Measurements from ENCODE around the gene CTXN2. TPM values are rescaled to one million over a fixed set of nuclear protein-coding genes. Genes with fewer than 3 reads are reported as not detected.

Gene CTXN2
- total RNA-seq, 1 experiment from 2014 or later, result 0.07 TPM

- ATAC-seq, result no peak
- no peak for DNase-seq (ENCODE audit: low spot score)
- Mint-ChIP-seq H3K36me3 (no peaks in the 10 kb centered on the region), H3K27me3 (ENCODE audit: low read depth) (no peaks in the 10 kb centered on the region), H3K4me1 (peaks cover 79% of the 10 kb centered on the region), H3K27ac (no peak overlapping the region), H3K9me3 (no peaks in the 10 kb centered on the region), H3K4me3 (peak overlapping the region; percentile 92)
- CTCF ChIA-PET, result no interaction called here
- TF ChIP-seq ZNF317 (CRISPR knock-in tag; IDR thresholded peaks at IDR 0.05; ENCODE audit: borderline replicate concordance, low read depth) (no peak), MXD4 (CRISPR knock-in tag; IDR thresholded peaks at IDR 0.05; ENCODE audit: borderline replicate concordance) (no peak), EMX1 (CRISPR knock-in tag; IDR thresholded peaks at IDR 0.05) (no peak), JAZF1 (CRISPR knock-in tag; IDR thresholded peaks at IDR 0.05) (no peak), TP53 (CRISPR knock-in tag; IDR thresholded peaks at IDR 0.05) (no peak), RORB (CRISPR knock-in tag; IDR thresholded peaks at IDR 0.05) (no peak), ZNF425 (CRISPR knock-in tag; conservative IDR thresholded peaks at IDR 0.05) (no peak), MYBL2 (CRISPR knock-in tag; IDR thresholded peaks at IDR 0.05) (no peak), SP1 (CRISPR knock-in tag; conservative IDR thresholded peaks at IDR 0.05) (no peak), ZSCAN18 (CRISPR knock-in tag; IDR thresholded peaks at IDR 0.05) (no peak), CREM (CRISPR knock-in tag; IDR thresholded peaks at IDR 0.05) (no peak)
- TF ChIP-seq, protein P1, sequence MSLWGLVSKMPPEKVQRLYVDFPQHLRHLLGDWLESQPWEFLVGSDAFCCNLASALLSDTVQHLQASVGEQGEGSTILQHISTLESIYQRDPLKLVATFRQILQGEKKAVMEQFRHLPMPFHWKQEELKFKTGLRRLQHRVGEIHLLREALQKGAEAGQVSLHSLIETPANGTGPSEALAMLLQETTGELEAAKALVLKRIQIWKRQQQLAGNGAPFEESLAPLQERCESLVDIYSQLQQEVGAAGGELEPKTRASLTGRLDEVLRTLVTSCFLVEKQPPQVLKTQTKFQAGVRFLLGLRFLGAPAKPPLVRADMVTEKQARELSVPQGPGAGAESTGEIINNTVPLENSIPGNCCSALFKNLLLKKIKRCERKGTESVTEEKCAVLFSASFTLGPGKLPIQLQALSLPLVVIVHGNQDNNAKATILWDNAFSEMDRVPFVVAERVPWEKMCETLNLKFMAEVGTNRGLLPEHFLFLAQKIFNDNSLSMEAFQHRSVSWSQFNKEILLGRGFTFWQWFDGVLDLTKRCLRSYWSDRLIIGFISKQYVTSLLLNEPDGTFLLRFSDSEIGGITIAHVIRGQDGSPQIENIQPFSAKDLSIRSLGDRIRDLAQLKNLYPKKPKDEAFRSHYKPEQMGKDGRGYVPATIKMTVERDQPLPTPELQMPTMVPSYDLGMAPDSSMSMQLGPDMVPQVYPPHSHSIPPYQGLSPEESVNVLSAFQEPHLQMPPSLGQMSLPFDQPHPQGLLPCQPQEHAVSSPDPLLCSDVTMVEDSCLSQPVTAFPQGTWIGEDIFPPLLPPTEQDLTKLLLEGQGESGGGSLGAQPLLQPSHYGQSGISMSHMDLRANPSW (CRISPR knock-in tag; conservative IDR thresholded peaks at IDR 0.05; ENCODE audit: low read depth), result no peak
- TF ChIP-seq, protein P2, sequence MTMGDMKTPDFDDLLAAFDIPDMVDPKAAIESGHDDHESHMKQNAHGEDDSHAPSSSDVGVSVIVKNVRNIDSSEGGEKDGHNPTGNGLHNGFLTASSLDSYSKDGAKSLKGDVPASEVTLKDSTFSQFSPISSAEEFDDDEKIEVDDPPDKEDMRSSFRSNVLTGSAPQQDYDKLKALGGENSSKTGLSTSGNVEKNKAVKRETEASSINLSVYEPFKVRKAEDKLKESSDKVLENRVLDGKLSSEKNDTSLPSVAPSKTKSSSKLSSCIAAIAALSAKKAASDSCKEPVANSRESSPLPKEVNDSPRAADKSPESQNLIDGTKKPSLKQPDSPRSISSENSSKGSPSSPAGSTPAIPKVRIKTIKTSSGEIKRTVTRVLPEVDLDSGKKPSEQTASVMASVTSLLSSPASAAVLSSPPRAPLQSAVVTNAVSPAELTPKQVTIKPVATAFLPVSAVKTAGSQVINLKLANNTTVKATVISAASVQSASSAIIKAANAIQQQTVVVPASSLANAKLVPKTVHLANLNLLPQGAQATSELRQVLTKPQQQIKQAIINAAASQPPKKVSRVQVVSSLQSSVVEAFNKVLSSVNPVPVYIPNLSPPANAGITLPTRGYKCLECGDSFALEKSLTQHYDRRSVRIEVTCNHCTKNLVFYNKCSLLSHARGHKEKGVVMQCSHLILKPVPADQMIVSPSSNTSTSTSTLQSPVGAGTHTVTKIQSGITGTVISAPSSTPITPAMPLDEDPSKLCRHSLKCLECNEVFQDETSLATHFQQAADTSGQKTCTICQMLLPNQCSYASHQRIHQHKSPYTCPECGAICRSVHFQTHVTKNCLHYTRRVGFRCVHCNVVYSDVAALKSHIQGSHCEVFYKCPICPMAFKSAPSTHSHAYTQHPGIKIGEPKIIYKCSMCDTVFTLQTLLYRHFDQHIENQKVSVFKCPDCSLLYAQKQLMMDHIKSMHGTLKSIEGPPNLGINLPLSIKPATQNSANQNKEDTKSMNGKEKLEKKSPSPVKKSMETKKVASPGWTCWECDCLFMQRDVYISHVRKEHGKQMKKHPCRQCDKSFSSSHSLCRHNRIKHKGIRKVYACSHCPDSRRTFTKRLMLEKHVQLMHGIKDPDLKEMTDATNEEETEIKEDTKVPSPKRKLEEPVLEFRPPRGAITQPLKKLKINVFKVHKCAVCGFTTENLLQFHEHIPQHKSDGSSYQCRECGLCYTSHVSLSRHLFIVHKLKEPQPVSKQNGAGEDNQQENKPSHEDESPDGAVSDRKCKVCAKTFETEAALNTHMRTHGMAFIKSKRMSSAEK (CRISPR knock-in tag; IDR thresholded peaks at IDR 0.05; ENCODE audit: borderline replicate concordance), result no peak
- TF ChIP-seq, protein P3, sequence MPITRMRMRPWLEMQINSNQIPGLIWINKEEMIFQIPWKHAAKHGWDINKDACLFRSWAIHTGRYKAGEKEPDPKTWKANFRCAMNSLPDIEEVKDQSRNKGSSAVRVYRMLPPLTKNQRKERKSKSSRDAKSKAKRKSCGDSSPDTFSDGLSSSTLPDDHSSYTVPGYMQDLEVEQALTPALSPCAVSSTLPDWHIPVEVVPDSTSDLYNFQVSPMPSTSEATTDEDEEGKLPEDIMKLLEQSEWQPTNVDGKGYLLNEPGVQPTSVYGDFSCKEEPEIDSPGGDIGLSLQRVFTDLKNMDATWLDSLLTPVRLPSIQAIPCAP (CRISPR knock-in tag; IDR thresholded peaks at IDR 0.05), result no peak
- POLR2A ChIA-PET, result no interaction called here
These were observed 15.4 kb upstream of the CTXN2 start for GRCh38 chr15:48176112-48176511.

GRCh38 chr15:48176957-48177356, 14.5 kb upstream of the CTXN2 start:
- no peak overlapping the region for H3K27ac Mint-ChIP-seq
- no peak for TF ChIP-seq ZBTB21 (CRISPR knock-in tag; IDR thresholded peaks at IDR 0.05; ENCODE audit: borderline replicate concordance)
- TF ChIP-seq, protein P4, sequence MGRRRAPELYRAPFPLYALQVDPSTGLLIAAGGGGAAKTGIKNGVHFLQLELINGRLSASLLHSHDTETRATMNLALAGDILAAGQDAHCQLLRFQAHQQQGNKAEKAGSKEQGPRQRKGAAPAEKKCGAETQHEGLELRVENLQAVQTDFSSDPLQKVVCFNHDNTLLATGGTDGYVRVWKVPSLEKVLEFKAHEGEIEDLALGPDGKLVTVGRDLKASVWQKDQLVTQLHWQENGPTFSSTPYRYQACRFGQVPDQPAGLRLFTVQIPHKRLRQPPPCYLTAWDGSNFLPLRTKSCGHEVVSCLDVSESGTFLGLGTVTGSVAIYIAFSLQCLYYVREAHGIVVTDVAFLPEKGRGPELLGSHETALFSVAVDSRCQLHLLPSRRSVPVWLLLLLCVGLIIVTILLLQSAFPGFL (CRISPR knock-in tag; IDR thresholded peaks at IDR 0.05; ENCODE audit: borderline replicate concordance), result no peak
- TF ChIP-seq KAT7 (CRISPR knock-in tag; IDR thresholded peaks at IDR 0.05; ENCODE audit: borderline replicate concordance), result no peak
- TF ChIP-seq, protein P3 (CRISPR knock-in tag; IDR thresholded peaks at IDR 0.05), result no peak
- no peak for TF ChIP-seq GRHL2 (CRISPR knock-in tag; IDR thresholded peaks at IDR 0.05; ENCODE audit: insufficient replicate concordance, severe bottlenecking)
- TF ChIP-seq JAZF1 (CRISPR knock-in tag; IDR thresholded peaks at IDR 0.05), result no peak
- TF ChIP-seq ZSCAN18 (CRISPR knock-in tag; IDR thresholded peaks at IDR 0.05), result no peak

More at GRCh38 chr15:48176957-48177356, 14.5 kb upstream of the CTXN2 start:
- Mint-ChIP-seq H3K9me3 (no peaks in the 10 kb centered on the region), H3K4me3 (peak overlapping the region; percentile 92), H3K36me3 (no peaks in the 10 kb centered on the region), H3K27me3 (ENCODE audit: low read depth) (no peaks in the 10 kb centered on the region), H3K4me1 (peaks cover 73% of the 10 kb centered on the region)
- POLR2A ChIA-PET, result interaction anchor here (0.5 kb wide), 1 partner anchor 33 kb away, joined by 4 read pairs; no protein-coding TSS in a partner anchor
- CTCF ChIA-PET, result no interaction called here
- no peak for ATAC-seq
- DNase-seq (ENCODE audit: low spot score), result no peak
